Osteocyte (in vitro differentiated cells): Measurements from ENCODE around the gene ATOX1. TPM values are rescaled to one million over a fixed set of nuclear protein-coding genes. Genes with fewer than 3 reads are reported as not detected.

Experiments used
- DNase-seq: peaks from one replicate; pipeline ENCODE4 v3.0.0; 2021; ENCODE audit warnings: mixed read lengths; ENCODE audit not compliant: unreplicated experiment; ENCODE audit errors: extremely low spot score
- H3K27ac Mint-ChIP-seq: one replicate; pipeline ENCODE4 v1.8.0; 2021; ENCODE audit warnings: mild to moderate bottlenecking, mixed read lengths; ENCODE audit not compliant: unreplicated experiment
- H3K27me3 Mint-ChIP-seq: one replicate; pipeline ENCODE4 v1.8.0; 2021; ENCODE audit warnings: mixed read lengths; ENCODE audit not compliant: unreplicated experiment
- H3K36me3 Mint-ChIP-seq: one replicate; pipeline ENCODE4 v1.8.0; 2021; ENCODE audit warnings: mixed read lengths; ENCODE audit not compliant: unreplicated experiment
- H3K4me1 Mint-ChIP-seq: one replicate; pipeline ENCODE4 v1.8.0; 2021; ENCODE audit warnings: mixed read lengths; ENCODE audit not compliant: unreplicated experiment
- H3K4me3 Mint-ChIP-seq: one replicate; pipeline ENCODE4 v1.8.0; 2021; ENCODE audit warnings: mild to moderate bottlenecking, moderate library complexity, mixed read lengths; ENCODE audit not compliant: unreplicated experiment
- H3K9me3 Mint-ChIP-seq: one replicate; pipeline ENCODE4 v1.8.0; 2021; ENCODE audit warnings: mixed read lengths; ENCODE audit not compliant: unreplicated experiment
- CTCF ChIP-seq: fragments of 200-600 bp; sonication (generic); IDR thresholded peaks from 2 replicates; pipeline ENCODE4 v1.5.0; 2021; ENCODE audit warnings: antibody characterized with exemption, mild to moderate bottlenecking, moderate library complexity
- total RNA-seq: library from RNA; stranded (reverse); gene quantifications from 2 replicates; pipeline ENCODE4 v1.2.1, GENCODE V29; 2021

Gene ATOX1
- total RNA-seq, 1 donor from 2014 or later = 104 TPM

GRCh38 chr5:151771259-151772028 is 13.0 kb upstream of the ATOX1 start, which contains the start of gene G3BP1:
Gene G3BP1 (plus strand): TSS chr5:151771954. CDS start chr5:151786621, 14,667 bp downstream.
- peak; percentile 100 for DNase-seq
- H3K4me1 Mint-ChIP-seq = peaks cover 37% of the 10 kb centered on the region
- peaks cover 2% of the 10 kb centered on the region for H3K36me3 Mint-ChIP-seq
- H3K9me3 Mint-ChIP-seq = no peaks in the 10 kb centered on the region
- H3K27me3 Mint-ChIP-seq = no peaks in the 10 kb centered on the region
- TF ChIP-seq CTCF = peak; percentile 73
- peak within 1 kb of the TSS; percentile 89 for H3K4me3 Mint-ChIP-seq
- peak within 1 kb of the TSS; percentile 86 for H3K27ac Mint-ChIP-seq

GRCh38 chr5:151770383-151771258 is 12.2 kb upstream of the ATOX1 start:
- H3K36me3 Mint-ChIP-seq = no peaks in the 10 kb centered on the region
- H3K4me3 Mint-ChIP-seq = no peak overlapping the region
- TF ChIP-seq CTCF = no peak
- no peak overlapping the region for H3K27ac Mint-ChIP-seq
- no peaks in the 10 kb centered on the region for H3K9me3 Mint-ChIP-seq
- peaks cover 29% of the 10 kb centered on the region for H3K4me1 Mint-ChIP-seq
- DNase-seq = no peak
- no peaks in the 10 kb centered on the region for H3K27me3 Mint-ChIP-seq

- Mint-ChIP-seq H3K27me3 (no peaks in the 10 kb centered on the region), H3K27ac (no peak overlapping the region), H3K4me3 (no peak overlapping the region), H3K4me1 (peaks cover 5% of the 10 kb centered on the region), H3K36me3 (no peaks in the 10 kb centered on the region), H3K9me3 (no peaks in the 10 kb centered on the region)
- no peak for TF ChIP-seq CTCF
- DNase-seq = no peak
These were observed 8.5 kb upstream of the ATOX1 start for GRCh38 chr5:151766975-151767374.

- Mint-ChIP-seq H3K36me3 (no peaks in the 10 kb centered on the region), H3K4me1 (peaks cover under 1% of the 10 kb centered on the region), H3K27ac (no peak overlapping the region), H3K27me3 (no peaks in the 10 kb centered on the region), H3K9me3 (no peaks in the 10 kb centered on the region), H3K4me3 (no peak overlapping the region)
- TF ChIP-seq CTCF = no peak
- DNase-seq = no peak
These were observed 6.4 kb upstream of the ATOX1 start for GRCh38 chr5:151764801-151765200.

- Mint-ChIP-seq H3K4me3 (peak overlapping the region; percentile 90), H3K9me3 (no peaks in the 10 kb centered on the region), H3K27ac (peak overlapping the region; percentile 94)
These were observed 346 bp downstream of the ATOX1 start for GRCh38 chr5:151758141-151758429.

More at GRCh38 chr5:151758141-151758429, 346 bp downstream of the ATOX1 start:
- Mint-ChIP-seq H3K4me1 (peaks cover 32% of the 10 kb centered on the region), H3K27me3 (no peaks in the 10 kb centered on the region), H3K36me3 (peaks cover 6% of the 10 kb centered on the region)
- DNase-seq = no peak
- no peak for TF ChIP-seq CTCF
